NT2/D1 (cell line): ENCODE measurements around the gene CA11.

ENCODE experiments used
- YY1 ChIP-seq: IDR thresholded peaks from 2 replicates; pipeline ENCODE4 v1.6.1; 2011; ENCODE audit not compliant: insufficient read length, insufficient read depth
- ZNF274 ChIP-seq: IDR thresholded peaks from 2 replicates; pipeline ENCODE4 v1.6.1; 2011; ENCODE audit warnings: mild to moderate bottlenecking, low read depth, low read length

DNA sequence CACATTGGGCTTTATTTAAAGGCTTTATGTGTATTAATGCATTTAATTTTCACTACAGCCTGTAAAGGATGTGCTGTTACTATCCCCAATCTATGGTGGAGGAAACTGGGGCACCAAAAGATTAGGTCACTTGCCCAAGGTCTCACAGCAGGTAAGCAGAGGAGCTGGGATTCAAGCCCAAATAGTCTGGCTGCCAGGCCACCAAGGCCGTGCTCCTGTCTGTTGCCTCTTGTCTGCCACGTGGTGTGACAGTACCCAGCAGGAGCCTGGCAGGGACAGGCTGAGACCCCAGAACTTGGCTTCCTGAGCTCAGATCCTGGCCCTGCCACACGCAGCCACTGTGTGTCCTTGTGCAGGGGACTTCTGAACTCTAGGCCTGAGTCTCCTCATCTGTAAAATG lies 22.3 kb upstream of the CA11 start:
- TF ChIP-seq ZNF274, result no peak
- TF ChIP-seq YY1, result no peak
